Measurements from ENCODE around the gene BABAM2. TPM values are rescaled to one million over a fixed set of nuclear protein-coding genes. Genes with fewer than 3 reads are reported as not detected.

The BABAM2 gene
- total and polyA plus RNA-seq, 2 donors = 17.4 to 34.8 TPM

- Histone ChIP-seq H3K4me1 (ENCODE audit: control insufficient read depth in 2 of 2, insufficient read depth in 2 of 2, low read length in 2 of 2) (peaks cover 8 to 46% of the 10 kb centered on the region in 2 donors), H3K27ac (ENCODE audit: low read depth in 1 of 2, low read length in 1 of 2) (no peak overlapping the region), H3K4me3 (ENCODE audit: low read length in 2 of 2) (no peak overlapping the region), H3K9me3 (ENCODE audit: control insufficient read depth in 2 of 2, insufficient read depth in 1 of 2, low read length in 1 of 2) (peaks cover 0 to 4% of the 10 kb centered on the region in 2 donors), H3K36me3 (ENCODE audit: control insufficient read depth in 2 of 2, insufficient read depth in 2 of 2, low read length in 1 of 2) (no peaks in the 10 kb centered on the region), H3K27me3 (ENCODE audit: control insufficient read depth in 2 of 2, insufficient read depth in 1 of 2, low read length in 1 of 2) (peaks cover 0 to 33% of the 10 kb centered on the region in 2 donors)
- DNase-seq (ENCODE audit: low read depth in 6 of 9, low spot score in 9 of 9) = no peak
- 89% methylated on average over 12 of the region's 12 CpGs for WGBS
Measured at GRCh38 chr2:28360718-28361293, 470.3 kb downstream of the BABAM2 start.

GRCh38 chr2:28361991-28362710, 471.6 kb downstream of the BABAM2 start:
- H3K9me3 ChIP-seq (ENCODE audit: control insufficient read depth in 2 of 2, insufficient read depth in 1 of 2, low read length in 1 of 2) = peaks cover 0 to 10% of the 10 kb centered on the region in 2 donors
- H3K27me3 ChIP-seq (ENCODE audit: control insufficient read depth in 2 of 2, insufficient read depth in 1 of 2, low read length in 1 of 2) = peaks cover 0 to 36% of the 10 kb centered on the region in 2 donors
- DNase-seq (ENCODE audit: low read depth in 6 of 9, low spot score in 9 of 9) = no peak
- no peaks in the 10 kb centered on the region for H3K36me3 ChIP-seq (ENCODE audit: control insufficient read depth in 2 of 2, insufficient read depth in 2 of 2, low read length in 1 of 2)
- no peak overlapping the region for H3K4me3 ChIP-seq (ENCODE audit: low read length in 2 of 2)
- H3K4me1 ChIP-seq (ENCODE audit: control insufficient read depth in 2 of 2, insufficient read depth in 2 of 2, low read length in 2 of 2) = peaks cover 19 to 59% of the 10 kb centered on the region in 2 donors
- H3K27ac ChIP-seq (ENCODE audit: low read depth in 1 of 2, low read length in 1 of 2) = no peak overlapping the region
- WGBS = 86% methylated on average over 12 of the region's 12 CpGs

DNA sequence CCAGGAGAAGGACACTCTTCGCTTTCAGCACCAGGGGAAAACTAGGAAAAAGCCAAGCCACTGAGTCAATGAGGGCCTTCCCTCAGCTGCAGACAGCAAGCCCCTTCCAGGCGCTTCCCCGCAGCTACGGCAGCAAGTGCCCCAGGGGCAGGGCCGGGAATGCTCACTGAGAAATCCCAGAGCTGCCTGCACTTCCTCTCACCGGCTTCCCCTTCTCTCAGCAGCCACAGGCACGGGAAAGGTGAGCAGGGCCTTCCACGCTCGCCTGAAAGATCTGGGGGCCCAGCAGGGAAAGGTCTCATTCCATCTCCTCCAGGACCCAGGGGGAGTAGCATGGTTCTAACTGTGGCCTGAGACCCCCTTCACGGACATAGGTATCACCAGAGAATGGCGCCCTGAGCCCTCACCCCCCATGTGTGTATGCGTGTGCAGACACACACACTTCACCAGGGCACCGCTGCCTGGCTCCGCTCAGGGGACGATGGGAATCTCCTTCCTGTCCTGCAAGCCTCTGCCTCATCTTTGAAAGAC, 472.5 kb downstream of the BABAM2 start:
- peaks cover 20 to 64% of the 10 kb centered on the region in 2 donors for H3K4me1 ChIP-seq (ENCODE audit: control insufficient read depth in 2 of 2, insufficient read depth in 2 of 2, low read length in 2 of 2)
- DNase-seq (ENCODE audit: low read depth in 6 of 9, low spot score in 9 of 9) = no peak
- H3K27me3 ChIP-seq (ENCODE audit: control insufficient read depth in 2 of 2, insufficient read depth in 1 of 2, low read length in 1 of 2) = peaks cover 0 to 37% of the 10 kb centered on the region in 2 donors
- H3K4me3 ChIP-seq (ENCODE audit: low read length in 2 of 2) = no peak overlapping the region
- H3K9me3 ChIP-seq (ENCODE audit: control insufficient read depth in 2 of 2, insufficient read depth in 1 of 2, low read length in 1 of 2) = peaks cover 0 to 10% of the 10 kb centered on the region in 2 donors
- WGBS = 92% methylated on average over 15 of the region's 15 CpGs
- H3K27ac ChIP-seq (ENCODE audit: low read depth in 1 of 2, low read length in 1 of 2) = no peak overlapping the region
- H3K36me3 ChIP-seq (ENCODE audit: control insufficient read depth in 2 of 2, insufficient read depth in 2 of 2, low read length in 1 of 2) = no peaks in the 10 kb centered on the region

DNA sequence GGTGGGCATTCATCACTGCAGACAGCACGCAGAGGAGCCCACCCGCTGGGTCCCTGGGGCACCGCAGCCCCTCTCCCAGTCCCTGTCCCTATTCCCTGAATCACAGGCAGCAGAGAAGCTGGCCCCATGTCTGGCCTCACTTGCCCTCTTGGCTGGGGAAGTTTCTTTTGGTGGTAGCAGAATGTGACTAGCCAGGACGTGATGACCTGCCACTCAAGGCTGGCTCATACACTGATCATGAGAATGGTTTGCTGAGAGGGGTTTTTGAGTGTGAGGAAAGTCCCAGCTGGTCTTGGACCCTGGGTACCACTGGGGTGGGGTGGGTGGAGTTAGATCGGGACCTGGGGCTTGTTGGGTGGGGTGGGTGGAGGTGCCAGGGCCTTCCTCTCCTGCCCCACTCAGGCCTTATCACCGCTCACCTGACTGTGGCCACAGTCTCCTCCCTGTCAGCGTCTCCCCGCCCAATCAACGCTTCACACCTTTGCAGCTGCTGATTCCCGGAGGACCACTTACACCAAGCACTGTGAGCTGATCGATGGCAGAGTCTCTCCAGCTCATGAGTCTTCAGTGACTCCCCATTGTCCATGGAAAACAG, 473.3 kb downstream of the BABAM2 start:
- 90% methylated on average over 11 of the region's 11 CpGs for WGBS
- no peak overlapping the region for H3K27ac ChIP-seq (ENCODE audit: low read depth in 1 of 2, low read length in 1 of 2)
- peaks cover 0 to 36% of the 10 kb centered on the region in 2 donors for H3K27me3 ChIP-seq (ENCODE audit: control insufficient read depth in 2 of 2, insufficient read depth in 1 of 2, low read length in 1 of 2)
- no peak for DNase-seq (ENCODE audit: low read depth in 6 of 9, low spot score in 9 of 9)
- peaks cover 0 to 10% of the 10 kb centered on the region in 2 donors for H3K9me3 ChIP-seq (ENCODE audit: control insufficient read depth in 2 of 2, insufficient read depth in 1 of 2, low read length in 1 of 2)
- H3K4me1 ChIP-seq (ENCODE audit: control insufficient read depth in 2 of 2, insufficient read depth in 2 of 2, low read length in 2 of 2) = peaks cover 20 to 59% of the 10 kb centered on the region in 2 donors
- H3K36me3 ChIP-seq (ENCODE audit: control insufficient read depth in 2 of 2, insufficient read depth in 2 of 2, low read length in 1 of 2) = no peaks in the 10 kb centered on the region
- no peak overlapping the region for H3K4me3 ChIP-seq (ENCODE audit: low read length in 2 of 2)

GRCh38 chr2:28364610-28365009, 474.1 kb downstream of the BABAM2 start:
- Histone ChIP-seq H3K4me1 (ENCODE audit: control insufficient read depth in 2 of 2, insufficient read depth in 2 of 2, low read length in 2 of 2) (peaks cover 12 to 53% of the 10 kb centered on the region in 2 donors), H3K9me3 (ENCODE audit: control insufficient read depth in 2 of 2, insufficient read depth in 1 of 2, low read length in 1 of 2) (peaks cover 0 to 10% of the 10 kb centered on the region in 2 donors), H3K36me3 (ENCODE audit: control insufficient read depth in 2 of 2, insufficient read depth in 2 of 2, low read length in 1 of 2) (no peaks in the 10 kb centered on the region), H3K27me3 (ENCODE audit: control insufficient read depth in 2 of 2, insufficient read depth in 1 of 2, low read length in 1 of 2) (peaks cover 0 to 33% of the 10 kb centered on the region in 2 donors), H3K27ac (ENCODE audit: low read depth in 1 of 2, low read length in 1 of 2) (no peak overlapping the region), H3K4me3 (ENCODE audit: low read length in 2 of 2) (no peak overlapping the region)
- WGBS = 98% methylated on average over 3 of the region's 3 CpGs
- DNase-seq (ENCODE audit: low read depth in 6 of 9, low spot score in 9 of 9) = no peak

GRCh38 chr2:28365158-28365557, 474.6 kb downstream of the BABAM2 start:
- Histone ChIP-seq H3K27ac (ENCODE audit: low read depth in 1 of 2, low read length in 1 of 2) (no peak overlapping the region), H3K4me3 (ENCODE audit: low read length in 2 of 2) (no peak overlapping the region), H3K27me3 (ENCODE audit: control insufficient read depth in 2 of 2, insufficient read depth in 1 of 2, low read length in 1 of 2) (peaks cover 0 to 28% of the 10 kb centered on the region in 2 donors), H3K4me1 (ENCODE audit: control insufficient read depth in 2 of 2, insufficient read depth in 2 of 2, low read length in 2 of 2) (peaks cover 11 to 47% of the 10 kb centered on the region in 2 donors), H3K36me3 (ENCODE audit: control insufficient read depth in 2 of 2, insufficient read depth in 2 of 2, low read length in 1 of 2) (no peaks in the 10 kb centered on the region), H3K9me3 (ENCODE audit: control insufficient read depth in 2 of 2, insufficient read depth in 1 of 2, low read length in 1 of 2) (peaks cover 0 to 10% of the 10 kb centered on the region in 2 donors)
- 58% methylated on average over 8 of the region's 8 CpGs for WGBS
- DNase-seq (ENCODE audit: low read depth in 6 of 9, low spot score in 9 of 9) = peak in 1 of 9 donors; percentile 24

GRCh38 chr2:28366149-28366495, 475.6 kb downstream of the BABAM2 start:
- peaks cover 0 to 6% of the 10 kb centered on the region in 2 donors for H3K9me3 ChIP-seq (ENCODE audit: control insufficient read depth in 2 of 2, insufficient read depth in 1 of 2, low read length in 1 of 2)
- peaks cover 0 to 18% of the 10 kb centered on the region in 2 donors for H3K27me3 ChIP-seq (ENCODE audit: control insufficient read depth in 2 of 2, insufficient read depth in 1 of 2, low read length in 1 of 2)
- no peak for DNase-seq (ENCODE audit: low read depth in 6 of 9, low spot score in 9 of 9)
- 73% methylated on average over 10 of the region's 10 CpGs for whole genome bisulfite sequencing
- H3K27ac ChIP-seq (ENCODE audit: low read depth in 1 of 2, low read length in 1 of 2) = no peak overlapping the region
- peaks cover 11 to 43% of the 10 kb centered on the region in 2 donors for H3K4me1 ChIP-seq (ENCODE audit: control insufficient read depth in 2 of 2, insufficient read depth in 2 of 2, low read length in 2 of 2)
- no peak overlapping the region for H3K4me3 ChIP-seq (ENCODE audit: low read length in 2 of 2)
- no peaks in the 10 kb centered on the region for H3K36me3 ChIP-seq (ENCODE audit: control insufficient read depth in 2 of 2, insufficient read depth in 2 of 2, low read length in 1 of 2)

- no peak overlapping the region for H3K4me3 ChIP-seq (ENCODE audit: low read length in 2 of 2)
- no peaks in the 10 kb centered on the region for H3K36me3 ChIP-seq (ENCODE audit: control insufficient read depth in 2 of 2, insufficient read depth in 2 of 2, low read length in 1 of 2)
- peaks cover 0 to 6% of the 10 kb centered on the region in 2 donors for H3K9me3 ChIP-seq (ENCODE audit: control insufficient read depth in 2 of 2, insufficient read depth in 1 of 2, low read length in 1 of 2)
- H3K27me3 ChIP-seq (ENCODE audit: control insufficient read depth in 2 of 2, insufficient read depth in 1 of 2, low read length in 1 of 2) = peaks cover 0 to 14% of the 10 kb centered on the region in 2 donors
- 9% methylated on average over 19 of the region's 19 CpGs for WGBS
- H3K27ac ChIP-seq (ENCODE audit: low read depth in 1 of 2, low read length in 1 of 2) = no peak overlapping the region
- peaks cover 11 to 43% of the 10 kb centered on the region in 2 donors for H3K4me1 ChIP-seq (ENCODE audit: control insufficient read depth in 2 of 2, insufficient read depth in 2 of 2, low read length in 2 of 2)
- DNase-seq (ENCODE audit: low read depth in 6 of 9, low spot score in 9 of 9) = peak in 5 of 9 donors; percentile 32 to 77 (median 49)
Measured at GRCh38 chr2:28366496-28367282, 476.2 kb downstream of the BABAM2 start.
